Smooth muscle cell of the coronary artery (primary cell): ENCODE measurements around the gene VPS13D. TPM values are rescaled to one million over a fixed set of nuclear protein-coding genes. Genes with fewer than 3 reads are reported as not detected.

Experiments
- total RNA-seq: library from RNA; depleted of rRNA; stranded (reverse); fragments of >200 nt; gene quantifications from 2 replicates; pipeline ENCODE4 v1.2.3, GENCODE V29; 2014; ENCODE audit warnings: low replicate concordance

VPS13D gene
- 21.2 and 24.1 TPM in 2 replicates for total RNA-seq

GRCh38 chr1:12229835-12230548 lies at the start of gene VPS13D:
TSS of gene VPS13D (plus strand) at chr1:12230030. CDS start at chr1:12234267, 4,237 bp downstream.

Other genes with a start within 250 kb of the VPS13D start
- 46.8 and 49.0 TPM in 2 replicates for gene MFN2, start 249.6 kb upstream of the VPS13D start, total RNA-seq
- 8.7 and 17.7 TPM in 2 replicates for gene MIIP, start 210.5 kb upstream of the VPS13D start, total RNA-seq
- gene TNFRSF8, start 166.7 kb upstream of the VPS13D start, total RNA-seq, result 0.08 and 0.23 TPM in 2 replicates
- 0.68 and 4.7 TPM in 2 replicates for gene TNFRSF1B, start 63.0 kb upstream of the VPS13D start, total RNA-seq